ENCODE results near the gene WDR45.
"Not testable (repeated sequence)": the region's sequence is repeated elsewhere in the genome, so short reads cannot be mapped to it uniquely, and the experiment has no call there.

WDR45 gene

GRCh38 chrX:49079489-49080428, at the start of gene WDR45:
TSS of gene WDR45 (minus strand) at chrX:49079887. CDS start at chrX:49078095, 1,792 bp downstream.
- peak; percentile 80 for DNase-seq

- no peak for DNase-seq
Observed at GRCh38 chrX:49129427-49129826, 49.7 kb upstream of the WDR45 start.

- DNase-seq, result not testable (repeated sequence)
Observed at GRCh38 chrX:49127742-49128258, 48.1 kb upstream of the WDR45 start.

- DNase-seq, result no peak
Observed at GRCh38 chrX:49122499-49122898, 42.8 kb upstream of the WDR45 start.

GRCh38 chrX:49120091-49120490, 40.4 kb upstream of the WDR45 start:
- no peak for DNase-seq

GRCh38 chrX:49117581-49117980, 37.9 kb upstream of the WDR45 start:
- DNase-seq, result no peak

- no peak for DNase-seq
Observed at GRCh38 chrX:49116716-49117115, 37.0 kb upstream of the WDR45 start.

GRCh38 chrX:49116076-49116475, 36.4 kb upstream of the WDR45 start:
- no peak for DNase-seq

GRCh38 chrX:49111791-49112190, 32.1 kb upstream of the WDR45 start:
- no peak for DNase-seq

GRCh38 chrX:49110417-49110816, 30.7 kb upstream of the WDR45 start:
- DNase-seq, result no peak

- DNase-seq, result no peak
Observed at GRCh38 chrX:49108641-49109040, 29.0 kb upstream of the WDR45 start.

- peak; percentile 17 for DNase-seq
Observed at GRCh38 chrX:49106930-49107329, 27.2 kb upstream of the WDR45 start.

- no peak for DNase-seq
Observed at GRCh38 chrX:49106296-49106695, 26.6 kb upstream of the WDR45 start.

GRCh38 chrX:49103637-49104036, 23.9 kb upstream of the WDR45 start:
- no peak for DNase-seq

- DNase-seq, result no peak
Observed at GRCh38 chrX:49102190-49102589, 22.5 kb upstream of the WDR45 start.

GRCh38 chrX:49101629-49101984, 21.9 kb upstream of the WDR45 start:
- no peak for DNase-seq

GRCh38 chrX:49100704-49101628, 21.3 kb upstream of the WDR45 start:
- peak; percentile 92 for DNase-seq

- DNase-seq, result no peak
Observed at GRCh38 chrX:49096419-49096818, 16.7 kb upstream of the WDR45 start.

- DNase-seq, result no peak
Observed at GRCh38 chrX:49089553-49089952, 9.9 kb upstream of the WDR45 start.

GRCh38 chrX:49082271-49082871, 2.7 kb upstream of the WDR45 start:
- DNase-seq, result no peak

- no peak for DNase-seq
Observed at GRCh38 chrX:49077941-49078340, 1.7 kb downstream of the WDR45 start.

- no peak for DNase-seq
Observed at GRCh38 chrX:49075347-49075746, 4.3 kb downstream of the WDR45 start.
